Measurements from ENCODE around the gene TMEM192. TPM values are rescaled to one million over a fixed set of nuclear protein-coding genes. Genes with fewer than 3 reads are reported as not detected.

The TMEM192 gene
- polyA plus RNA-seq, 2 of the 4 experiments (the other 2 are of a cell fraction): 8.4 to 19.3 TPM

GRCh38 chr4:165133150-165133549 lies 20.5 kb upstream of the TMEM192 start:
- WGBS (ENCODE audit: missing lambda C conversion rate): 25% methylated on average over 2 of the region's 2 CpGs
- no peak overlapping the region for H3K27ac ChIP-seq
- no peaks in the 10 kb centered on the region for H3K4me1 ChIP-seq
- 0 out of 3 replicates have a peak, but pooled peaks cover 1% of the 10 kb centered on the region for H3K9me3 ChIP-seq
- H3K4me3 ChIP-seq: no peak overlapping the region
- ChIA-PET POLR2A (no interaction called here), CTCF (interaction anchor here (1.3 to 3.9 kb wide), 2 partner anchors 214 to 331 kb away, joined by 3 to 84 read pairs; no protein-coding TSS in a partner anchor)
- TF ChIP-seq SREBF2 (IDR thresholded peaks at IDR 0.05) (no peak), HOXB13 (CRISPR knock-in tag; IDR thresholded peaks at IDR 0.05; ENCODE audit: low read depth) (no peak), EHF (CRISPR knock-in tag; IDR thresholded peaks at IDR 0.05) (no peak), USF2 (IDR thresholded peaks at IDR 0.05) (no peak), HOXB5 (CRISPR knock-in tag; IDR thresholded peaks at IDR 0.05) (no peak), FOXS1 (CRISPR knock-in tag; IDR thresholded peaks at IDR 0.05) (no peak), JUN (IDR thresholded peaks at IDR 0.05) (no peak), NR3C1 (IDR thresholded peaks at IDR 0.05) (no peak), MYC (IDR thresholded peaks at IDR 0.05; ENCODE audit: borderline replicate concordance, low read length) (no peak), ZC3H11A (IDR thresholded peaks at IDR 0.05) (no peak), MAFK (IDR thresholded peaks at IDR 0.05; ENCODE audit: partially characterized antibody) (no peak), NFE2L2 (conservative IDR thresholded peaks at IDR 0.05; ENCODE audit: low read length) (no peak), ESRRA (IDR thresholded peaks at IDR 0.05; ENCODE audit: borderline replicate concordance, low read length) (no peak), KDM1A (IDR thresholded peaks at IDR 0.05; ENCODE audit: low read depth) (no peak), HEYL (CRISPR knock-in tag; IDR thresholded peaks at IDR 0.05) (no peak)
- TF ChIP-seq, protein P1, sequence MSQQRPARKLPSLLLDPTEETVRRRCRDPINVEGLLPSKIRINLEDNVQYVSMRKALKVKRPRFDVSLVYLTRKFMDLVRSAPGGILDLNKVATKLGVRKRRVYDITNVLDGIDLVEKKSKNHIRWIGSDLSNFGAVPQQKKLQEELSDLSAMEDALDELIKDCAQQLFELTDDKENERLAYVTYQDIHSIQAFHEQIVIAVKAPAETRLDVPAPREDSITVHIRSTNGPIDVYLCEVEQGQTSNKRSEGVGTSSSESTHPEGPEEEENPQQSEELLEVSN (IDR thresholded peaks at IDR 0.05; ENCODE audit: borderline replicate concordance, low read depth): no peak
- no peak overlapping the region for H3K4me2 ChIP-seq
- DNase-seq (ENCODE audit: low read depth in 1 of 2, low spot score in 1 of 2): no peak
- ATAC-seq: no peak
- no peak for FAIRE-seq

- TF ChIP-seq MAFK (IDR thresholded peaks at IDR 0.05; ENCODE audit: partially characterized antibody) (no peak), POLR2A (IDR thresholded peaks at IDR 0.05; ENCODE audit: low read length) (no peak), FOSB (CRISPR knock-in tag; IDR thresholded peaks at IDR 0.05) (no peak), ZNF302 (CRISPR knock-in tag; IDR thresholded peaks at IDR 0.05) (no peak), SMC3 (IDR thresholded peaks at IDR 0.05) (peak; percentile 80), USF2 (IDR thresholded peaks at IDR 0.05) (no peak), RAD21 (conservative IDR thresholded peaks at IDR 0.05 in 1 of 2, IDR thresholded peaks at IDR 0.05 in 1 of 2) (peak; percentile 82 to 86), CBX2 (IDR thresholded peaks at IDR 0.05; ENCODE audit: borderline replicate concordance, low read depth) (no peak)
- TF ChIP-seq, protein P2, sequence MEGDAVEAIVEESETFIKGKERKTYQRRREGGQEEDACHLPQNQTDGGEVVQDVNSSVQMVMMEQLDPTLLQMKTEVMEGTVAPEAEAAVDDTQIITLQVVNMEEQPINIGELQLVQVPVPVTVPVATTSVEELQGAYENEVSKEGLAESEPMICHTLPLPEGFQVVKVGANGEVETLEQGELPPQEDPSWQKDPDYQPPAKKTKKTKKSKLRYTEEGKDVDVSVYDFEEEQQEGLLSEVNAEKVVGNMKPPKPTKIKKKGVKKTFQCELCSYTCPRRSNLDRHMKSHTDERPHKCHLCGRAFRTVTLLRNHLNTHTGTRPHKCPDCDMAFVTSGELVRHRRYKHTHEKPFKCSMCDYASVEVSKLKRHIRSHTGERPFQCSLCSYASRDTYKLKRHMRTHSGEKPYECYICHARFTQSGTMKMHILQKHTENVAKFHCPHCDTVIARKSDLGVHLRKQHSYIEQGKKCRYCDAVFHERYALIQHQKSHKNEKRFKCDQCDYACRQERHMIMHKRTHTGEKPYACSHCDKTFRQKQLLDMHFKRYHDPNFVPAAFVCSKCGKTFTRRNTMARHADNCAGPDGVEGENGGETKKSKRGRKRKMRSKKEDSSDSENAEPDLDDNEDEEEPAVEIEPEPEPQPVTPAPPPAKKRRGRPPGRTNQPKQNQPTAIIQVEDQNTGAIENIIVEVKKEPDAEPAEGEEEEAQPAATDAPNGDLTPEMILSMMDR (IDR thresholded peaks at IDR 0.05): peak; percentile 77
- TF ChIP-seq, protein P3, sequence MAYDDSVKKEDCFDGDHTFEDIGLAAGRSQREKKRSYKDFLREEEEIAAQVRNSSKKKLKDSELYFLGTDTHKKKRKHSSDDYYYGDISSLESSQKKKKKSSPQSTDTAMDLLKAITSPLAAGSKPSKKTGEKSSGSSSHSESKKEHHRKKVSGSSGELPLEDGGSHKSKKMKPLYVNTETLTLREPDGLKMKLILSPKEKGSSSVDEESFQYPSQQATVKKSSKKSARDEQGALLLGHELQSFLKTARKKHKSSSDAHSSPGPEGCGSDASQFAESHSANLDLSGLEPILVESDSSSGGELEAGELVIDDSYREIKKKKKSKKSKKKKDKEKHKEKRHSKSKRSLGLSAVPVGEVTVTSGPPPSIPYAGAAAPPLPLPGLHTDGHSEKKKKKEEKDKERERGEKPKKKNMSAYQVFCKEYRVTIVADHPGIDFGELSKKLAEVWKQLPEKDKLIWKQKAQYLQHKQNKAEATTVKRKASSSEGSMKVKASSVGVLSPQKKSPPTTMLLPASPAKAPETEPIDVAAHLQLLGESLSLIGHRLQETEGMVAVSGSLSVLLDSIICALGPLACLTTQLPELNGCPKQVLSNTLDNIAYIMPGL (CRISPR knock-in tag; IDR thresholded peaks at IDR 0.05; ENCODE audit: borderline replicate concordance): no peak
- peak; percentile 39 to 44 for DNase-seq (ENCODE audit: low read depth in 1 of 2, low spot score in 1 of 2)
- Histone ChIP-seq H3K9me3 (no peaks in the 10 kb centered on the region), H3K4me1 (no peaks in the 10 kb centered on the region), H3K27ac (no peak overlapping the region), H3K4me2 (peak overlapping the region; percentile 55), H3K4me3 (no peak overlapping the region)
- ATAC-seq: peak; percentile 93 to 94
- POLR2A ChIA-PET: interaction anchor here (1.0 kb wide), 1 partner anchor 19 kb away, joined by 3 read pairs; the partner anchor contains the start of gene TMEM192
- FAIRE-seq: no peak
- 3% methylated on average over 9 of the region's 9 CpGs for WGBS (ENCODE audit: missing lambda C conversion rate)
- CTCF ChIA-PET: interaction anchor here (0.6 to 3.9 kb wide), 37 partner anchors 9 to 358 kb away, joined by 3 to 84 read pairs (median 4); partner anchors contain the start of genes CPE, MSMO1 and TMEM192
Measured at GRCh38 chr4:165131247-165131832, 18.7 kb upstream of the TMEM192 start.

Measured in A549 (cell line).